ENCODE data around the gene TRIM17. TPM values are rescaled to one million over a fixed set of nuclear protein-coding genes. Genes with fewer than 3 reads are reported as not detected.

TRIM17 gene
- total and polyA plus RNA-seq, 9 of the 15 experiments (the other 6 are each of a cell fraction or from before 2014, with no cell fraction given): not detected

GRCh38 chr1:228372183-228373003 lies 44.3 kb downstream of the TRIM17 start:
- Histone ChIP-seq H3K36me3 (ENCODE audit: control insufficient read depth, insufficient read depth, low read length) (peaks cover 6% of the 10 kb centered on the region; the same call in 1 of the 3 replicates), H4K20me1 (replicated peaks; ENCODE audit: control insufficient read depth, insufficient read depth, low read length) (no peaks in the 10 kb centered on the region), H3K4me1 (replicated peaks in 1 of 2; ENCODE audit: control insufficient read depth in 2 of 2, insufficient read depth in 2 of 2, low read length in 2 of 2) (peaks cover 43 to 96% of the 10 kb centered on the region in 2 experiments), H3K4me3 (no peak overlapping the region), H3K27me3 (ENCODE audit: control insufficient read depth in 2 of 2, insufficient read depth in 2 of 2, low read length in 2 of 2) (no peaks in the 10 kb centered on the region), H3K79me2 (ENCODE audit: control insufficient read depth, insufficient read depth, low read length) (peaks cover 19% of the 10 kb centered on the region; the same call in 2 of the 3 replicates), H3K9ac (ENCODE audit: insufficient read depth in 1 of 2, low read depth in 2 of 2, low read length in 2 of 2) (peak overlapping the region; percentile 36 to 90), H3K9me1 (ENCODE audit: control insufficient read depth, insufficient read depth, low read length) (no peaks in the 10 kb centered on the region), H2AFZ (ENCODE audit: low read depth, low read length) (peak overlapping the region; percentile 69), H3K9me3 (replicated peaks; ENCODE audit: control insufficient read depth, insufficient read depth, low read depth, low read length) (no peaks in the 10 kb centered on the region), H3K27ac (ENCODE audit: extremely low read depth, low read depth, low read length) (peak overlapping the region; percentile 33; the same call in 2 of the 3 replicates), H3K4me2 (ENCODE audit: insufficient read depth, low read length) (peak overlapping the region; percentile 21)
- in situ Hi-C loops (cut with MboI) (no loop called here), intact Hi-C loops (cut with micrococcal nuclease) (no loop called here)
- FAIRE-seq (peak; percentile 54), DNase-seq (ENCODE audit: extremely low read depth in 1 of 4, low spot score in 3 of 4) (peak; percentile 69 to 80 (median 74)), ATAC-seq (peak; percentile 2; the same call in 2 of the 3 replicates)
- WGBS (ENCODE audit: insufficient coverage, low coverage, missing lambda C conversion rate): 40% methylated on average over 34 of the region's 34 CpGs
- CTCF ChIA-PET (ENCODE audit: low intra/inter-chr PET ratio): no interaction called here
- POLR2A ChIA-PET: interaction anchor here (0.6 to 0.8 kb wide), 4 partner anchors 17 to 280 kb away, joined by 3 to 4 read pairs (median 3); no protein-coding TSS in a partner anchor
- BruUV-seq (replicated peaks): no TSS peak
- TF ChIP-seq MTF1 (CRISPR knock-in tag; IDR thresholded peaks at IDR 0.05; ENCODE audit: borderline replicate concordance): no peak
- no peak for TF ChIP-seq ZNF445 (CRISPR knock-in tag; IDR thresholded peaks at IDR 0.05; ENCODE audit: low read depth)
- peak; percentile 29; the same call in 1 of the 2 replicates for TF ChIP-seq GATAD2A (IDR thresholded peaks at IDR 0.05)
- TF ChIP-seq SMAD2 (IDR thresholded peaks at IDR 0.05; ENCODE audit: low read depth, low read length): no peak
- 0 out of 4 replicates have a peak, but pooled peaks of 1 of the 2 experiments have one; percentile 21 for TF ChIP-seq RCOR1 (IDR thresholded peaks at IDR 0.05; ENCODE audit: borderline replicate concordance in 1 of 2, low read depth in 2 of 2, low read length in 2 of 2)
- TF ChIP-seq ZC3H11A (IDR thresholded peaks at IDR 0.05; ENCODE audit: low read depth, low read length): no peak
- TF ChIP-seq RFX5 (IDR thresholded peaks at IDR 0.05; ENCODE audit: low read depth, low read length): no peak
- 0 out of 2 replicates have a peak, but pooled peaks have one; percentile 19 for TF ChIP-seq MXI1 (IDR thresholded peaks at IDR 0.05; ENCODE audit: low read depth, low read length)
- TF ChIP-seq SOX6 (IDR thresholded peaks at IDR 0.05): no peak
- peak; percentile 38 for TF ChIP-seq CBFA2T2 (conservative IDR thresholded peaks at IDR 0.05)
- TF ChIP-seq, protein P1, sequence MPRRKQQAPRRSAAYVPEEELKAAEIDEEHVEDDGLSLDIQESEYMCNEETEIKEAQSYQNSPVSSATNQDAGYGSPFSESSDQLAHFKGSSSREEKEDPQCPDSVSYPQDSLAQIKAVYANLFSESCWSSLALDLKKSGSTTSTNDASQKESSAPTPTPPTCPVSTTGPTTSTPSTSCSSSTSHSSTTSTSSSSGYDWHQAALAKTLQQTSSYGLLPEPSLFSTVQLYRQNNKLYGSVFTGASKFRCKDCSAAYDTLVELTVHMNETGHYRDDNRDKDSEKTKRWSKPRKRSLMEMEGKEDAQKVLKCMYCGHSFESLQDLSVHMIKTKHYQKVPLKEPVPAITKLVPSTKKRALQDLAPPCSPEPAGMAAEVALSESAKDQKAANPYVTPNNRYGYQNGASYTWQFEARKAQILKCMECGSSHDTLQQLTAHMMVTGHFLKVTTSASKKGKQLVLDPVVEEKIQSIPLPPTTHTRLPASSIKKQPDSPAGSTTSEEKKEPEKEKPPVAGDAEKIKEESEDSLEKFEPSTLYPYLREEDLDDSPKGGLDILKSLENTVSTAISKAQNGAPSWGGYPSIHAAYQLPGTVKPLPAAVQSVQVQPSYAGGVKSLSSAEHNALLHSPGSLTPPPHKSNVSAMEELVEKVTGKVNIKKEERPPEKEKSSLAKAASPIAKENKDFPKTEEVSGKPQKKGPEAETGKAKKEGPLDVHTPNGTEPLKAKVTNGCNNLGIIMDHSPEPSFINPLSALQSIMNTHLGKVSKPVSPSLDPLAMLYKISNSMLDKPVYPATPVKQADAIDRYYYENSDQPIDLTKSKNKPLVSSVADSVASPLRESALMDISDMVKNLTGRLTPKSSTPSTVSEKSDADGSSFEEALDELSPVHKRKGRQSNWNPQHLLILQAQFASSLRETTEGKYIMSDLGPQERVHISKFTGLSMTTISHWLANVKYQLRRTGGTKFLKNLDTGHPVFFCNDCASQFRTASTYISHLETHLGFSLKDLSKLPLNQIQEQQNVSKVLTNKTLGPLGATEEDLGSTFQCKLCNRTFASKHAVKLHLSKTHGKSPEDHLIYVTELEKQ (CRISPR knock-in tag; IDR thresholded peaks at IDR 0.05): no peak
- TF ChIP-seq SFPQ (IDR thresholded peaks at IDR 0.05; ENCODE audit: low read depth, low read length): no peak
- no peak for TF ChIP-seq HNRNPL (IDR thresholded peaks at IDR 0.05; ENCODE audit: low read depth, low read length)
- no peak for TF ChIP-seq ZNF239 (CRISPR knock-in tag; IDR thresholded peaks at IDR 0.05)
- no peak for TF ChIP-seq CHD4 (IDR thresholded peaks at IDR 0.05; ENCODE audit: insufficient read depth, insufficient replicate concordance, low read depth, low read length, poor library complexity, severe bottlenecking)
- peak; percentile 86 for TF ChIP-seq ZEB2 (IDR thresholded peaks at IDR 0.05)

All from K562 (cell line).